IMR-90 (cell line): Measurements from ENCODE around the gene TNFRSF1B. TPM values are rescaled to one million over a fixed set of nuclear protein-coding genes. Genes with fewer than 3 reads are reported as not detected.

ENCODE experiments used
- ATAC-seq: fragments of 200-7000 bp; cut with Tn5 transposase; 2 replicates; pipeline ENCODE4 v1.9.1; 2020; ENCODE audit warnings: low read depth, mild to moderate bottlenecking, moderate library complexity
- BruUV-seq: library from RNA; stranded (reverse); fragments of 400-500 nt; replicated peaks from 2 replicates; lab custom pipeline; 2021; lab: Mats Ljungman, UMichigan
- CTCF ChIA-PET: fragments of 300-600 bp; formaldehyde crosslinking; extraction: SDS; loops from one replicate; lab custom pipeline; 2021; ENCODE audit warnings: antibody characterized with exemption; lab: Yijun Ruan, JAX
- POLR2A ChIA-PET: fragments of 300-600 bp; sonication (Branson Sonifier 250); formaldehyde crosslinking; loops from one replicate; lab custom pipeline; 2022; ENCODE audit warnings: antibody characterized with exemption; ENCODE audit not compliant: unreplicated experiment; lab: Charles Lee
- DNase-seq: peaks from one replicate; pipeline ENCODE4 v3.0.0; 2013
- H2AFZ ChIP-seq: replicated peaks from 2 replicates; pipeline ENCODE3; 2013; ENCODE audit warnings: low read length, mild to moderate bottlenecking; ENCODE audit not compliant: poor library complexity
- H2AK5ac ChIP-seq: 2 replicates; pipeline ENCODE4 v1.6.1; 2013; ENCODE audit warnings: low read depth, low read length, inconsistent platforms
- H2AK9ac ChIP-seq: replicated peaks from 2 replicates; pipeline ENCODE3; 2013; ENCODE audit warnings: mild to moderate bottlenecking, low read depth, low read length, moderate library complexity; ENCODE audit not compliant: poor library complexity
- H2BK120ac ChIP-seq: 2 replicates; pipeline ENCODE4 v1.6.1; 2013; ENCODE audit warnings: low read depth, low read length, inconsistent platforms
- H2BK15ac ChIP-seq: 3 replicates; pipeline ENCODE4 v1.6.1; 2013; ENCODE audit warnings: low read depth, low read length, inconsistent platforms
- H2BK20ac ChIP-seq: 2 replicates; pipeline ENCODE4 v1.6.1; 2013; ENCODE audit warnings: low read depth, mild to moderate bottlenecking, inconsistent platforms, low read length, moderate library complexity
- H2BK5ac ChIP-seq: 2 replicates; pipeline ENCODE4 v1.6.1; 2013; ENCODE audit warnings: mild to moderate bottlenecking, low read depth, low read length, inconsistent platforms; ENCODE audit not compliant: poor library complexity, severe bottlenecking
- H3K14ac ChIP-seq: replicated peaks from 2 replicates; pipeline ENCODE4 v1.6.1; 2013; ENCODE audit warnings: low read depth, low read length, inconsistent platforms
- H3K18ac ChIP-seq: 2 replicates; pipeline ENCODE4 v1.6.1; 2013; ENCODE audit warnings: low read depth, low read length, control low read depth
- H3K23ac ChIP-seq: 2 replicates; pipeline ENCODE4 v1.6.1; 2013; ENCODE audit warnings: low read depth, low read length, inconsistent platforms
- H3K27ac ChIP-seq: 2 replicates; pipeline ENCODE4 v1.5.1; 2013; ENCODE audit warnings: mild to moderate bottlenecking, control low read depth, low read length; ENCODE audit not compliant: insufficient read depth
- H3K27me3 ChIP-seq: 2 replicates; pipeline ENCODE4 v1.6.1; 2013; ENCODE audit warnings: low read length; ENCODE audit not compliant: control insufficient read depth, insufficient read depth
- H3K36me3 ChIP-seq: 2 replicates; pipeline ENCODE4 v1.6.1; 2013; ENCODE audit warnings: low read length, mixed read lengths; ENCODE audit not compliant: control insufficient read depth, insufficient read depth
- H3K4ac ChIP-seq: 2 replicates; pipeline ENCODE4 v1.6.1; 2013; ENCODE audit warnings: low read depth, low read length, inconsistent platforms
- H3K4me1 ChIP-seq: 2 replicates; pipeline ENCODE4 v1.6.1; 2013; ENCODE audit warnings: low read length, mixed read lengths; ENCODE audit not compliant: control insufficient read depth, insufficient read depth
- H3K4me2 ChIP-seq: 2 replicates; pipeline ENCODE4 v1.6.1; 2013; ENCODE audit warnings: low read depth, mild to moderate bottlenecking, control low read depth, low read length, moderate library complexity
- H3K4me3 ChIP-seq: 2 replicates; pipeline ENCODE4 v1.5.1; 2013; ENCODE audit warnings: low read depth, mild to moderate bottlenecking, control low read depth, low read length, moderate library complexity; ENCODE audit not compliant: insufficient read depth
- H3K56ac ChIP-seq: 2 replicates; pipeline ENCODE4 v1.6.1; 2013; ENCODE audit warnings: low read length, inconsistent platforms; ENCODE audit not compliant: insufficient read depth; ENCODE audit errors: extremely low read depth
- H3K79me1 ChIP-seq, 2 experiments: 2 replicates each; pipeline ENCODE4 v1.6.1; 2013; ENCODE audit warnings: low read length in 2 of 2, inconsistent platforms in 1 of 2, low read depth in 1 of 2
- H3K9ac ChIP-seq: 2 replicates; pipeline ENCODE4 v1.6.1; 2013; ENCODE audit warnings: low read depth, low read length, control low read depth
- H3K9me1 ChIP-seq: 2 replicates; pipeline ENCODE4 v1.6.1; 2013; ENCODE audit warnings: low read length, inconsistent platforms; ENCODE audit not compliant: insufficient read depth
- H3K9me3 ChIP-seq: 2 replicates; pipeline ENCODE4 v1.6.1; 2013; ENCODE audit warnings: low read length; ENCODE audit not compliant: control insufficient read depth, insufficient read depth
- H4K20me1 ChIP-seq: 2 replicates; pipeline ENCODE4 v1.6.1; 2013; ENCODE audit warnings: low read length, inconsistent platforms; ENCODE audit not compliant: insufficient read depth
- H4K5ac ChIP-seq: 2 replicates; pipeline ENCODE4 v1.6.1; 2013; ENCODE audit warnings: mild to moderate bottlenecking, low read depth, low read length, control low read depth
- H4K8ac ChIP-seq, 2 experiments: 2 replicates each; pipeline ENCODE4 v1.6.1; 2013; ENCODE audit warnings: low read depth in 2 of 2, low read length in 2 of 2, control low read depth in 1 of 2, inconsistent platforms in 1 of 2
- H4K91ac ChIP-seq: 2 replicates; pipeline ENCODE4 v1.6.1; 2013; ENCODE audit warnings: low read depth, low read length, inconsistent platforms; ENCODE audit not compliant: insufficient read depth
- SMC3 ChIP-seq: fragments of 150-350 bp; IDR thresholded peaks from 2 replicates; pipeline ENCODE4 v1.6.1; 2016; ENCODE audit warnings: low read depth, mild to moderate bottlenecking, antibody characterized with exemption, low read length, moderate library complexity
- WGBS, 2 experiments: methylation state at CpG; one replicate each; pipeline versions ENCODE4 v1.1.5 to v1.1.7; 2013; ENCODE audit warnings: missing lambda C conversion rate in 2 of 2; ENCODE audit not compliant: insufficient read length in 1 of 2; ENCODE audit errors: extremely low coverage in 2 of 2; 5-methylcytosine and 5-hydroxymethylcytosine counted together
- dilution Hi-C: fragments of 300-500 bp; cut with HindIII; formaldehyde crosslinking; loops from one replicate; pipeline ENCODE4 v1.14.3; 2018; ENCODE audit warnings: low sequenced_read_pairs; ENCODE audit not compliant: unreplicated experiment
- in situ Hi-C: fragments of 300-500 bp; cut with MboI; formaldehyde crosslinking; loops from 3 replicates; pipeline ENCODE4 v1.14.3; 2019; ENCODE audit warnings: low sequenced_read_pairs, inconsistent platforms, mixed read lengths
- intact Hi-C: fragments of 100-400 bp; cut with micrococcal nuclease; formaldehyde crosslinking; loops from 2 replicates; pipeline ENCODE4 v1.10.0; 2022
- polyA plus RNA-seq, 3 experiments: library from polyadenylated mRNA; depleted of rRNA; stranded (reverse); fragments of >200 nt; gene quantifications; 2 replicates each; pipeline ENCODE4 v1.2.3, GENCODE V29; 2012; ENCODE audit warnings: low replicate concordance in 1 of 3
- total RNA-seq: library from RNA; depleted of rRNA; stranded (reverse); fragments of >200 nt; gene quantifications from 2 replicates; pipeline ENCODE4 v1.2.3, GENCODE V29; 2012
- TF ChIP-seq, protein P1 (sequence below): fragments of 150-350 bp; IDR thresholded peaks from 2 replicates; pipeline ENCODE4 v1.6.1; 2017; ENCODE audit warnings: mild to moderate bottlenecking, antibody characterized with exemption, low read length, low read depth

TNFRSF1B gene
- total and polyA plus RNA-seq, 2 of the 4 experiments (the other 2 are of a cell fraction): 4.3 to 8.9 TPM

DNA sequence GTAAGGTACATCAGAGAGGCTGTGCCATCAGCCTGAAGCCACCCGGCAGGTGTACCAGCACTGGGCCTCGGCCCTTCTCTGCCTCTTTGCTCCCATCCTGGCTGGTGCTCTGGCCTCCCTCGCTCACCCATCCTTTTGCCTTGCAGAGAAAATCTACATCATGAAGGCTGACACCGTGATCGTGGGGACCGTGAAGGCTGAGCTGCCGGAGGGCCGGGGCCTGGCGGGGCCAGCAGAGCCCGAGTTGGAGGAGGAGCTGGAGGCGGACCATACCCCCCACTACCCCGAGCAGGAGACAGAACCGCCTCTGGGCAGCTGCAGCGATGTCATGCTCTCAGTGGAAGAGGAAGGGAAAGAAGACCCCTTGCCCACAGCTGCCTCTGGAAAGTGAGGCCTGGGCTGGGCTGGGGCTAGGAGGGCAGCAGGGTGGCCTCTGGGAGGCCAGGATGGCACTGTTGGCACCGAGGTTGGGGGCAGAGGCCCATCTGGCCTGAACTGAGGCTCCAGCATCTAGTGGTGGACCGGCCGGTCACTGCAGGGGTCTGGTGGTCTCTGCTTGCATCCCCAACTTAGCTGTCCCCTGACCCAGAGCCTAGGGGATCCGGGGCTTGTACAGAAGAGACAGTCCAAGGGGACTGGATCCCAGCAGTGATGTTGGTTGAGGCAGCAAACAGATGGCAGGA lies 24.5 kb upstream of the TNFRSF1B start:
- Histone ChIP-seq H3K4me2 (no peak overlapping the region), H3K14ac (no peak overlapping the region; the same call in 1 of the 2 replicates), H2BK120ac (peak overlapping the region; percentile 96), H4K20me1 (no peaks in the 10 kb centered on the region), H4K5ac (no peak overlapping the region; the same call in 1 of the 2 replicates), H3K4ac (peak overlapping the region; percentile 90), H3K79me1 (no peaks in the 10 kb centered on the region), H3K27me3 (no peaks in the 10 kb centered on the region), H3K18ac (no peak overlapping the region; the same call in 1 of the 2 replicates), H4K8ac (peak overlapping the region; percentile 20 to 77; a peak in 2 of 4 replicates), H3K4me3 (no peak overlapping the region), H3K9me1 (peaks cover 11% of the 10 kb centered on the region), H3K9ac (no peak overlapping the region), H2AFZ (peak overlapping the region; percentile 14), H2AK9ac (peak overlapping the region; percentile 94), H3K9me3 (no peaks in the 10 kb centered on the region), H3K23ac (no peak overlapping the region), H2BK15ac (peak overlapping the region; percentile 71; the same call in 2 of the 3 replicates), H2BK20ac (no peak overlapping the region; the same call in 1 of the 2 replicates), H3K56ac (no peak overlapping the region), H3K27ac (no peak overlapping the region; the same call in 1 of the 2 replicates), H4K91ac (peak overlapping the region; percentile 96; the same call in 1 of the 2 replicates), H3K4me1 (peaks cover 14% of the 10 kb centered on the region), H2BK5ac (no peak overlapping the region), H2AK5ac (peak overlapping the region; percentile 94), H3K36me3 (no peaks in the 10 kb centered on the region)
- CTCF ChIA-PET: no interaction called here
- POLR2A ChIA-PET: no interaction called here
- DNase-seq (no peak), ATAC-seq (no peak)
- intact Hi-C loops: no loop called here
- BruUV-seq: no TSS peak
- TF ChIP-seq SMC3: no peak
- TF ChIP-seq, protein P1, sequence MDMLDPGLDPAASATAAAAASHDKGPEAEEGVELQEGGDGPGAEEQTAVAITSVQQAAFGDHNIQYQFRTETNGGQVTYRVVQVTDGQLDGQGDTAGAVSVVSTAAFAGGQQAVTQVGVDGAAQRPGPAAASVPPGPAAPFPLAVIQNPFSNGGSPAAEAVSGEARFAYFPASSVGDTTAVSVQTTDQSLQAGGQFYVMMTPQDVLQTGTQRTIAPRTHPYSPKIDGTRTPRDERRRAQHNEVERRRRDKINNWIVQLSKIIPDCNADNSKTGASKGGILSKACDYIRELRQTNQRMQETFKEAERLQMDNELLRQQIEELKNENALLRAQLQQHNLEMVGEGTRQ: no peak
- WGBS, 2 experiments: 100% methylated on average over 1 of the region's 18 CpGs; no CpG with 5 or more reads in 1 of the 2 experiments
- dilution Hi-C loops: no loop called here
- in situ Hi-C loops: no loop called here
